ENCODE results near the gene STX11. TPM values are rescaled to one million over a fixed set of nuclear protein-coding genes. Genes with fewer than 3 reads are reported as not detected.

STX11 gene
- 0.47 TPM for polyA plus RNA-seq (2013, experiment 1 of 2)
- 0.60 TPM for polyA plus RNA-seq (2013, experiment 2 of 2)

DNA sequence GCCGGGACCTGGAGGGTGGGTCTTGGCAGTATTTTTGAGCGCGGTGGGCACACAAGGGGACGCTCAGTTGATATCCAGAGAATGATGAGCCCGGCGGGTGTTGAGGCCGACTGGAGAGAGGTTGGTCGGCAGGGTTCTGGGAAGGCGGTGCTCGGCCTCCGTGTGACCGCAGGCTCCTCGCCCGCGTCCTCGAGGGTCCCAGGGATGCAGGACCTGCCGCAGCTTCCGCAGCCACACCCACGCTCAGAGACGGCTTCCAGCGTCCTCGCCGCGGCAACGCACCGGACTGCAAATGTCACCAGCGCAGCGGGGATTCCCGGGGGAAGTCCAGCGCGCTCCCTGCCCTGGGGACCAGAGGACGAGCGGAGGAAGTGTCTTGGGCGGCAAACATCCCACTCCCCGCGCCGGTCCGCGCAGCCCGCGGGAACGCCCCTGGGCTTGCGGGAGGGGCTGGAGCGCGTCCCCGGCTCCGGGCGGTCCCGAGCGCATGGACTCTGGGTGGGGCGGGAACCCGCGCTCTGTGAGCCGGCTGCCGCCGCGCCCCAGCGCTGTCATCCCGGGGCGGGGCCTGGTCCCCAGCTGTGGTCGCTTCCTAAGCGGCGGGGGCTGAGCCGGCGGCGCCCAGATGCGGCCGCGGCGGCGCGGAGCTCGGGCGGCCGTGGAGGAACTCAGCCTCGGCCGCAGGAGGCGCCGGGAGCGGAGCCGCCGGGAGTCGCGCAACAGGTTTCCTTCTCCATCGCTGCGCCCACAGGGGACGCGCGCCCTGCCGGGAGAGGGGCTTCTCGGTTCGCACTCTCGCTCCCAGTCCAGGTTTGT, at the start of gene STX11:
Gene STX11, plus strand, starts transcription at position 624 of the 816 bp plus-strand sequence. CDS start 36,111 bp downstream, outside the sequence.
- no peak within 1 kb of the TSS for H4K8ac ChIP-seq (ENCODE audit: low read length)
- H2BK15ac ChIP-seq (ENCODE audit: low read depth, poor library complexity, severe bottlenecking), result peak within 1 kb of the TSS; percentile 78
- WGBS, result 1% methylated on average over 91 of the region's 93 CpGs

DNA sequence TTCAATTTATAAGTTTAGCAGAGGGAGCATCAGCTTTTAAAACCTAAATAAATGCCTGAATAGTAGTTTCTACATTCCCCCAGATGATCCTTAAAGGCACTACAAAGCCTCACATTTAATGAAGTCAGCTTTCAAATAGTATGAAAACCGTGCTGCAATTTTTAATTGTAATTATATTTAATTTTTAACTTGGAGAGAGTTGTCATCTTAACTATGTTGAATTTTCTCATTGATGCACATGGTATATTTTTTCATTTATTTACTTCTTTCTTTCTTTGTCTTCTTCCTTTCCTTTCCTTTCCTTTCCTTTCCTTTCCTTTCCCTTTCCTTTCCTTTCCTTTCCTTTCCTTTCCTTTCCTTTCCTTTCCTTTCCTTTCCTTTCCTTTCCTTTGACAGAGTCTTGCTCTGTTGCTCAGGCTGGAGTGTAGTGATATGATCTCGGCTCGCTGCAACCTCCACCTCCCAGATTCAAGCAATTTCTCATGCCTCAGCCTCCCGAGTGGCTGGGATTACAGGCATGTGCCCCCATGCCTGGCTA, 47.2 kb upstream of the STX11 start:
- Histone ChIP-seq H3K4ac (ENCODE audit: low read depth in 1 of 2, low read length in 2 of 2) (no peak overlapping the region), H3K14ac (ENCODE audit: low read length in 2 of 2) (no peak overlapping the region), H4K91ac (ENCODE audit: low read length) (no peak overlapping the region), H2BK120ac (ENCODE audit: low read depth, low read length) (no peak overlapping the region), H3K23ac (ENCODE audit: low read length in 2 of 2) (no peak overlapping the region), H3K36me3 (ENCODE audit: control insufficient read depth in 1 of 2, insufficient read depth in 2 of 2, low read depth in 1 of 2, low read length in 2 of 2) (no peaks in the 10 kb centered on the region), H2BK5ac (ENCODE audit: low read depth, low read length, poor library complexity, severe bottlenecking) (no peak overlapping the region), H3K9me3 (ENCODE audit: control insufficient read depth, low read length) (no peaks in the 10 kb centered on the region), H3K9ac (ENCODE audit: low read length) (no peak overlapping the region), H2AK5ac (ENCODE audit: low read length, severe bottlenecking) (no peak overlapping the region), H3K27ac (ENCODE audit: low read length, poor library complexity, severe bottlenecking) (no peak overlapping the region), H2BK12ac (ENCODE audit: low read length in 2 of 2) (no peak overlapping the region), H2AFZ (ENCODE audit: low read depth, low read length) (no peak overlapping the region), H3K4me2 (ENCODE audit: low read length, poor library complexity, severe bottlenecking) (no peak overlapping the region), H4K8ac (ENCODE audit: low read length) (no peak overlapping the region), H3K18ac (ENCODE audit: low read depth in 1 of 2, low read length in 2 of 2) (no peak overlapping the region), H3K27me3 (ENCODE audit: control insufficient read depth in 1 of 2, insufficient read depth in 1 of 2, low read length in 2 of 2) (no peaks in the 10 kb centered on the region), H3K4me1 (ENCODE audit: control insufficient read depth, insufficient read depth, low read depth, low read length) (no peaks in the 10 kb centered on the region), H3K4me3 (ENCODE audit: insufficient read depth in 1 of 2, low read depth in 1 of 2, low read length in 2 of 2) (no peak overlapping the region), H3K79me1 (replicated peaks; ENCODE audit: low read length, poor library complexity, severe bottlenecking) (no peaks in the 10 kb centered on the region), H2BK15ac (ENCODE audit: low read depth, poor library complexity, severe bottlenecking) (no peak overlapping the region)
- no peak for DNase-seq
- WGBS, result 80% methylated on average over 1 of the region's 4 CpGs

More for the DNA sequence above, at the start of gene STX11:
- Histone ChIP-seq H3K4me3 (ENCODE audit: insufficient read depth in 1 of 2, low read depth in 1 of 2, low read length in 2 of 2) (peak within 1 kb of the TSS; percentile 77 to 87), H4K91ac (ENCODE audit: low read length) (no peak within 1 kb of the TSS), H3K27me3 (ENCODE audit: control insufficient read depth in 1 of 2, insufficient read depth in 1 of 2, low read length in 2 of 2) (peaks cover 0 to 15% of the 10 kb centered on the region in 2 experiments), H3K27ac (ENCODE audit: low read length, poor library complexity, severe bottlenecking) (no peak within 1 kb of the TSS), H3K18ac (ENCODE audit: low read depth in 1 of 2, low read length in 2 of 2) (peak within 1 kb of the TSS in 1 of 2 experiments; percentile 82), H3K14ac (ENCODE audit: low read length in 2 of 2) (peak within 1 kb of the TSS in 1 of 2 experiments; percentile 65), H3K4me2 (ENCODE audit: low read length, poor library complexity, severe bottlenecking) (peak within 1 kb of the TSS; percentile 99), H3K9ac (ENCODE audit: low read length) (peak within 1 kb of the TSS; percentile 66), H3K79me1 (replicated peaks; ENCODE audit: low read length, poor library complexity, severe bottlenecking) (peaks cover 2% of the 10 kb centered on the region), H3K23ac (ENCODE audit: low read length in 2 of 2) (peak within 1 kb of the TSS in 1 of 2 experiments; percentile 79), H3K9me3 (ENCODE audit: control insufficient read depth, low read length) (no peaks in the 10 kb centered on the region), H2BK12ac (ENCODE audit: low read length in 2 of 2) (no peak within 1 kb of the TSS), H3K4me1 (ENCODE audit: control insufficient read depth, insufficient read depth, low read depth, low read length) (peaks cover 7% of the 10 kb centered on the region), H2BK5ac (ENCODE audit: low read depth, low read length, poor library complexity, severe bottlenecking) (no peak within 1 kb of the TSS), H2AK5ac (ENCODE audit: low read length, severe bottlenecking) (no peak within 1 kb of the TSS), H2AFZ (ENCODE audit: low read depth, low read length) (peak within 1 kb of the TSS; percentile 91), H2BK120ac (ENCODE audit: low read depth, low read length) (no peak within 1 kb of the TSS), H3K36me3 (ENCODE audit: control insufficient read depth in 1 of 2, insufficient read depth in 2 of 2, low read depth in 1 of 2, low read length in 2 of 2) (no peaks in the 10 kb centered on the region), H3K4ac (ENCODE audit: low read depth in 1 of 2, low read length in 2 of 2) (peak within 1 kb of the TSS in 1 of 2 experiments; percentile 24)
- DNase-seq, result peak; percentile 57

DNA sequence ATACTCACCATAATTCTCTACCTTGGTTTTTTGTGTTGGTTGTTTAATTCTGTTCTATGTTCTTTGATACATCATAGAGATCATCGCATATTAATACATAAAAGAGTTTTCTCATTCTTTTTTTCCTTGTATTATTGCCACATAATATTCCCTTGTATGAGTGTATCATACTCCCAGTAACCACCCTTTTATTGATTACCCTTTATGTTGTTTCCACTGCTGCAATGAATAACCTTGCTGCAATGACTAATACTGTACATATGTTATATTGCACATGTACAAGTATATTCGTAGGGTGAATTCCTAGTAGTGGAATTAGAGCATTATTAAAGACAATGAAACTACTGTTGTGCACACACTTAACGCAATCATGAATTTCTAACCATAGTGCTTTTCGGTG, 45.8 kb upstream of the STX11 start:
- Histone ChIP-seq H2AFZ (ENCODE audit: low read depth, low read length) (no peak overlapping the region), H3K4me1 (ENCODE audit: control insufficient read depth, insufficient read depth, low read depth, low read length) (no peaks in the 10 kb centered on the region), H3K27me3 (ENCODE audit: control insufficient read depth in 1 of 2, insufficient read depth in 1 of 2, low read length in 2 of 2) (no peaks in the 10 kb centered on the region), H3K79me1 (replicated peaks; ENCODE audit: low read length, poor library complexity, severe bottlenecking) (no peaks in the 10 kb centered on the region), H3K23ac (ENCODE audit: low read length in 2 of 2) (no peak overlapping the region), H3K4me2 (ENCODE audit: low read length, poor library complexity, severe bottlenecking) (no peak overlapping the region), H3K18ac (ENCODE audit: low read depth in 1 of 2, low read length in 2 of 2) (no peak overlapping the region), H2BK15ac (ENCODE audit: low read depth, poor library complexity, severe bottlenecking) (no peak overlapping the region), H2BK120ac (ENCODE audit: low read depth, low read length) (no peak overlapping the region), H4K91ac (ENCODE audit: low read length) (no peak overlapping the region), H3K4me3 (ENCODE audit: insufficient read depth in 1 of 2, low read depth in 1 of 2, low read length in 2 of 2) (no peak overlapping the region), H3K36me3 (ENCODE audit: control insufficient read depth in 1 of 2, insufficient read depth in 2 of 2, low read depth in 1 of 2, low read length in 2 of 2) (no peaks in the 10 kb centered on the region), H2BK12ac (ENCODE audit: low read length in 2 of 2) (no peak overlapping the region), H3K4ac (ENCODE audit: low read depth in 1 of 2, low read length in 2 of 2) (no peak overlapping the region), H2BK5ac (ENCODE audit: low read depth, low read length, poor library complexity, severe bottlenecking) (no peak overlapping the region), H3K9ac (ENCODE audit: low read length) (no peak overlapping the region), H3K14ac (ENCODE audit: low read length in 2 of 2) (no peak overlapping the region), H4K8ac (ENCODE audit: low read length) (no peak overlapping the region), H3K27ac (ENCODE audit: low read length, poor library complexity, severe bottlenecking) (no peak overlapping the region), H3K9me3 (ENCODE audit: control insufficient read depth, low read length) (no peaks in the 10 kb centered on the region), H2AK5ac (ENCODE audit: low read length, severe bottlenecking) (no peak overlapping the region)
- DNase-seq, result no peak
- WGBS, result 50% methylated on average over 1 of the region's 4 CpGs

DNA sequence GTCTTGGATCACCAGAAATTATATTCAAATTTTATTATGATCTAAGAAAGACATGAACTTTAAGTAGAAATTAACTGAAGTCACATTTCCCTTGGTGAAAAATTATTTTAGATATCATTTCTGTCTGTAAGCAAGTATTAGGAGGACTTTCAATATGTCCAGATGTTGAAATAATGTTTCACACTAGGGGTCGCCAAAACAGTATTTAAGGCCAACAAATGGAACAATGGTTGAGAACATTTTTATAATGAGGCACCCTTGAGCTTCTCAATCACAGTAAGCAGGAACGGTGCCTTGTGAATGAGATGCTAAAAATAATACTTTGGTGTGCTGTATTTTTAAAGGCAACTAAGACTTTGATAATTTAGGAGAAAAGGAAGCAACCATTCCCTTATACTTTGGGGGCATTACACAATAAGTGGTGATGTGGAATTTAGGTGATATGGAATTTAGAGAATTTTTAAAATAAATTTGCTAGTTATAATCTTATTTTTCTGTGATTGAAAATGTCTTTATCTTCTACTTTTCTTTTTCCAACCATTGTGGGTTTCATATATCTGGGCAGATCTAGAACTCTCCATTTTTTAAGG, 45.3 kb upstream of the STX11 start:
- Histone ChIP-seq H2AFZ (ENCODE audit: low read depth, low read length) (no peak overlapping the region), H3K27ac (ENCODE audit: low read length, poor library complexity, severe bottlenecking) (no peak overlapping the region), H3K14ac (ENCODE audit: low read length in 2 of 2) (no peak overlapping the region), H3K27me3 (ENCODE audit: control insufficient read depth in 1 of 2, insufficient read depth in 1 of 2, low read length in 2 of 2) (no peaks in the 10 kb centered on the region), H3K9ac (ENCODE audit: low read length) (no peak overlapping the region), H2BK12ac (ENCODE audit: low read length in 2 of 2) (no peak overlapping the region), H3K4ac (ENCODE audit: low read depth in 1 of 2, low read length in 2 of 2) (no peak overlapping the region), H2BK120ac (ENCODE audit: low read depth, low read length) (no peak overlapping the region), H3K18ac (ENCODE audit: low read depth in 1 of 2, low read length in 2 of 2) (no peak overlapping the region), H3K23ac (ENCODE audit: low read length in 2 of 2) (no peak overlapping the region), H2BK5ac (ENCODE audit: low read depth, low read length, poor library complexity, severe bottlenecking) (no peak overlapping the region), H3K4me3 (ENCODE audit: insufficient read depth in 1 of 2, low read depth in 1 of 2, low read length in 2 of 2) (no peak overlapping the region), H4K8ac (ENCODE audit: low read length) (no peak overlapping the region), H3K9me3 (ENCODE audit: control insufficient read depth, low read length) (no peaks in the 10 kb centered on the region), H4K91ac (ENCODE audit: low read length) (no peak overlapping the region), H3K4me2 (ENCODE audit: low read length, poor library complexity, severe bottlenecking) (no peak overlapping the region), H2AK5ac (ENCODE audit: low read length, severe bottlenecking) (no peak overlapping the region), H3K79me1 (replicated peaks; ENCODE audit: low read length, poor library complexity, severe bottlenecking) (no peaks in the 10 kb centered on the region), H2BK15ac (ENCODE audit: low read depth, poor library complexity, severe bottlenecking) (no peak overlapping the region), H3K36me3 (ENCODE audit: control insufficient read depth in 1 of 2, insufficient read depth in 2 of 2, low read depth in 1 of 2, low read length in 2 of 2) (no peaks in the 10 kb centered on the region), H3K4me1 (ENCODE audit: control insufficient read depth, insufficient read depth, low read depth, low read length) (no peaks in the 10 kb centered on the region)
- 8% methylated on average over 2 of the region's 2 CpGs for WGBS
- DNase-seq, result peak; percentile 73

Data from mesenchymal stem cell (in vitro differentiated cells and primary cell).